Natural killer cell treated with Interleukin-12 subunit alpha and Interleukin-12 subunit beta and Interleukin-15 and Interleukin-18, amount 100 ng/mL, for 72 hours (primary cell): ENCODE data around the gene SFXN1. TPM values are rescaled to one million over a fixed set of nuclear protein-coding genes. Genes with fewer than 3 reads are reported as not detected.

Experiments
- ATAC-seq, 2 donors: fragments of 150-1000 bp; cut with Tn5 transposase in 1 of 2; sonication (Bioruptor Pico), chemical (Tn5 transposase) in 1 of 2; 2 replicates each; pipeline ENCODE4 v1.10.0; 2021
- DNase-seq: peaks from one replicate; pipeline ENCODE4 v3.0.0; 2022; ENCODE audit warnings: low spot score
- H3K27ac Mint-ChIP-seq, 2 donors: 1 replicate in 1 of 2; 2 replicates in 1 of 2; pipeline ENCODE4 v1.8.0; 2022; ENCODE audit warnings: mixed read lengths in 2 of 2, mild to moderate bottlenecking in 1 of 2, moderate library complexity in 1 of 2
- H3K27me3 Mint-ChIP-seq, 2 donors: 1 replicate in 1 of 2; 2 replicates in 1 of 2; pipeline ENCODE4 v1.8.0; 2022; ENCODE audit warnings: mixed read lengths in 2 of 2
- H3K36me3 Mint-ChIP-seq: one replicate; pipeline ENCODE4 v1.8.0; 2022; ENCODE audit warnings: mixed read lengths
- H3K4me1 Mint-ChIP-seq, 2 donors: 1 replicate in 1 of 2; 2 replicates in 1 of 2; pipeline ENCODE4 v1.8.0; 2022; ENCODE audit warnings: low read depth in 2 of 2, mixed read lengths in 2 of 2, mild to moderate bottlenecking in 1 of 2
- H3K4me3 Mint-ChIP-seq: one replicate; pipeline ENCODE4 v1.8.0; 2022; ENCODE audit warnings: mixed read lengths
- H3K9me3 Mint-ChIP-seq: 2 replicates; pipeline ENCODE4 v1.8.0; 2022; ENCODE audit warnings: mixed read lengths
- total RNA-seq, 2 donors: library from RNA; stranded (reverse); gene quantifications; one replicate each; pipeline ENCODE4 v1.2.3, GENCODE V29; 2022

Gene SFXN1
- total RNA-seq, 2 donors from 2014 or later: 185 to 225 TPM

GRCh38 chr5:175470781-175471180 lies 7.6 kb upstream of the SFXN1 start:
- ATAC-seq (no peak), DNase-seq (no peak)
- Mint-ChIP-seq H3K9me3 (no peaks in the 10 kb centered on the region), H3K27me3 (peaks cover 25 to 40% of the 10 kb centered on the region in 2 donors), H3K27ac (no peak overlapping the region), H3K36me3 (no peaks in the 10 kb centered on the region), H3K4me3 (no peak overlapping the region), H3K4me1 (peaks cover 7 to 8% of the 10 kb centered on the region in 2 donors)

DNA sequence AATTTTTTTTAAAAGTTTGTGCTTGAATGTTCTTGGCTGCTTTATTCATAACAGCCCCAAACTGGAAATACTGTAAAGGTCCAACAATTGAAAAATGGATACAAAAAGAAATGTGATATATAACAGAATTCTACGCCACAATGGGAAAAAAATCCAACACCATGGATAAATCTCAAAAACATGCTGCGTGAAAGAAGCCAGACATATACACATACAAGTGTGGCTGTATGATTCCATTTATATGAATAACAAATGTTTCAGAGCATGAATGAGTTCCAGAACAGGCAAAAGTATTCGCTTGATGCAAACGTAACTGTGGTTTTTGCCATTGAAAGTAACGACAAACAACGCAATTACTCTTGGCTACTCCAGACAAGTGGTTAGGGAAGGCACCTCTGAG lies 7.2 kb upstream of the SFXN1 start:
- Mint-ChIP-seq H3K27ac (no peak overlapping the region), H3K36me3 (no peaks in the 10 kb centered on the region), H3K4me1 (peaks cover 7 to 8% of the 10 kb centered on the region in 2 donors), H3K9me3 (no peaks in the 10 kb centered on the region), H3K4me3 (no peak overlapping the region), H3K27me3 (peaks cover 25 to 43% of the 10 kb centered on the region in 2 donors)
- DNase-seq: no peak
- no peak for ATAC-seq

DNA sequence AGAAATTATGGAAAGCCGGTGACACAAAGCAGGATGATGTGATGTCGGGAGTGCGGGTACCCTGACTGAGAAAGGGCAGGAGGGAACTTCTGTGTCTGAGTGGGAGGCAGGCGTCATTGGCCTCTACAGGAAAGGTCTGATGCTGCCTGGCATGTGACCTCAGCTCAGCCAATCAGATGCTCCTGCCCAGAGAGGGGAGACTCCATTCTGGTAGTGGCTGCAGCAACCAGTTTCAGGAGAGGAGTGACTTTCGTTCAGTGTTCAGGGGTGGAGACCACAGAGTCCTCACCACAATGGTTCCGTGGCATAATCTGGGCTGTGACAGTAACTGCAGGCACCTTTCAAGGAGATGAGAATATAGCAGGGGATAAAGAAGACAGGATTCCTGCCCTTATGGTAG lies 6.7 kb upstream of the SFXN1 start:
- Mint-ChIP-seq H3K36me3 (no peaks in the 10 kb centered on the region), H3K27ac (no peak overlapping the region), H3K9me3 (no peaks in the 10 kb centered on the region), H3K27me3 (peaks cover 20 to 43% of the 10 kb centered on the region in 2 donors), H3K4me1 (peaks cover 7 to 8% of the 10 kb centered on the region in 2 donors), H3K4me3 (no peak overlapping the region)
- DNase-seq: no peak
- ATAC-seq: peak; percentile 76 to 78

- peaks cover 7 to 8% of the 10 kb centered on the region in 2 donors for H3K4me1 Mint-ChIP-seq
- no peaks in the 10 kb centered on the region for H3K9me3 Mint-ChIP-seq
- H3K27ac Mint-ChIP-seq: no peak overlapping the region
- H3K27me3 Mint-ChIP-seq: peaks cover 20 to 43% of the 10 kb centered on the region in 2 donors
- H3K4me3 Mint-ChIP-seq: no peak overlapping the region
- H3K36me3 Mint-ChIP-seq: no peaks in the 10 kb centered on the region
- no peak for DNase-seq
- ATAC-seq: no peak
Measured at GRCh38 chr5:175472378-175472777, 6.0 kb upstream of the SFXN1 start.

DNA sequence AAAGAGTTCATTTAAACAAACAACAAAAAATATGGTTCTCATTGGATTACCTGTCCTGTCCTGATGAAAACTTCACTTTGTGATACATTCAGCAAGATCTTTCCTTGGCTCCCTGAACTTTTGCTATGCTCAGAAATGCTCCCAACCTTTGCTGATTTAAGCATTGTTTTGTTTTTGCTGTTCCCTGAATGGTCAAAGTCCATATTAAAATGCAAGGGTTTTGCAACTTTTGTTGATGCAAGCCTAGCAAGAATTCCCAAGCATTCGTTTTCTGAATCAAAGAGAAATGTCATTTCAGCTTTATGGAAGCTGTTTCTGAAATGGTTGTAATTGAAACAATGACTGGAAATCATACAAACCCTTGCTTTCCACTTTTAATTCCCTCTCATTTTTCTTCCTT lies 3.1 kb upstream of the SFXN1 start:
- H3K4me1 Mint-ChIP-seq: peaks cover 21 to 22% of the 10 kb centered on the region in 2 donors
- peaks cover 12 to 30% of the 10 kb centered on the region in 2 donors for H3K27me3 Mint-ChIP-seq
- H3K36me3 Mint-ChIP-seq: peaks cover 5% of the 10 kb centered on the region
- no peak for DNase-seq
- no peak overlapping the region for H3K27ac Mint-ChIP-seq
- H3K4me3 Mint-ChIP-seq: no peak overlapping the region
- H3K9me3 Mint-ChIP-seq: no peaks in the 10 kb centered on the region
- ATAC-seq: no peak

DNA sequence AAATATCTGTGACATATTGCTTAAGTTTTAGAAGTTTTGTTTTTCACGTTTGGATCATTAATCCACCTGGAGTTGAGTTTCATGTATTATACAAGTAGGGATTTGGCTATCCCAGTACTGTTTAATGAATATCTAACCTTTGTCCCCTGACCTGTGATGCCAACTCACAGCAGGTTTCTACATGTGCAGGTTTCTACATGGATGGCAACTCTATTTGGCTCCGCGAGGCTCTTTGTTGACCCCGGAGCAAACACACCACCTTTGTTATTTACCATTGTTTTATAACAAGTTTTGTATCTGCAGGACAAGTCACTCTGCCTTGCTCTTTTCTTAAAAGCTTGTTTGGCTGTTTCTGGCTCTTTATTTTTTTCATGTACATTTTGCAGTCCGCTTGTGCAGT lies 920 bp upstream of the SFXN1 start:
- no peaks in the 10 kb centered on the region for H3K9me3 Mint-ChIP-seq
- peaks cover 17% of the 10 kb centered on the region for H3K36me3 Mint-ChIP-seq
- H3K4me1 Mint-ChIP-seq: peaks cover 30 to 36% of the 10 kb centered on the region in 2 donors
- DNase-seq (no peak), ATAC-seq (no peak)
- H3K4me3 Mint-ChIP-seq: peak overlapping the region; percentile 88
- H3K27me3 Mint-ChIP-seq: peaks cover 4 to 18% of the 10 kb centered on the region in 2 donors
- no peak overlapping the region for H3K27ac Mint-ChIP-seq

- ATAC-seq (no peak), DNase-seq (no peak)
- peak overlapping the region; percentile 62 to 73 for H3K27ac Mint-ChIP-seq
- no peaks in the 10 kb centered on the region for H3K9me3 Mint-ChIP-seq
- H3K27me3 Mint-ChIP-seq: peaks cover 4 to 18% of the 10 kb centered on the region in 2 donors
- peaks cover 35 to 41% of the 10 kb centered on the region in 2 donors for H3K4me1 Mint-ChIP-seq
- H3K36me3 Mint-ChIP-seq: peaks cover 17% of the 10 kb centered on the region
- peak overlapping the region; percentile 88 for H3K4me3 Mint-ChIP-seq
Measured at GRCh38 chr5:175478008-175478383, 364 bp upstream of the SFXN1 start.

DNA sequence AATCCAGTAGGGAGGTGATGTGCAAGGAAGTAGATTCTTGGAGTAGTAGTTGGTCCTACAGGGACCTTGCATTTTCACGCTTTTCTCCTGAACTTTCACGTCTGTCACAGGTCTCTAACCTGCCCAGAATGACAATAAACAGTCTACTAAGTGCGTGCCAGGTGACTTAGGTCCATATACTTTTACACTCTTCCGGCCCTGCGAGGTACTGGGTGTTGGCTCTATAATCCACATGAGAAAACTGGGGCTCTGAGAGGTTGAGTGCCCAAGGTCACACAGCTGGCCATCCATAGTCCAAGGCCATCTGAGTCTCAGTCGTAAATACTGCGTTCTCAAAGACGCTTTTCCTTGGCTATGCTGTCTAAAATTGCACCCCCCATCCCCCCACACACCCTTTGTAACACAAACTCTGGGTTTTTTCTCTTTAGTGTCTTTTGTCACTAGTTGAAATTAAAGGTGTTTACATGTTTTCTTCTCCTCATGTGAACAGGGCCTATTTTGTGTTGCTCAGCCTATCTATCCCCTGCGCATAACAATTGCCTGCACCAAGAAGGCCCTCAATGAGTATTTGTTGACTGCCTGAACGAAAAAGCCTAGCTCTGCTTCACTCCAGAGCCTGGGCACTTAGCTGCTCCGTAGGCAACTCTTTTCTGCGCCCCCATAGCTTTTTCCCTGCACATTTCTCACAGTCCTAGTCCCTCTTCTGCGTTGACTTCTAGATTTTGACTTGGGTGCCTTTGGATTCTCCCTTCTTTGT lies 943 bp downstream of the SFXN1 start:
- Mint-ChIP-seq H3K4me1 (peaks cover 46 to 52% of the 10 kb centered on the region in 2 donors), H3K36me3 (peaks cover 21% of the 10 kb centered on the region), H3K9me3 (no peaks in the 10 kb centered on the region), H3K27ac (peak overlapping the region; percentile 75 to 83), H3K27me3 (peaks cover 4 to 12% of the 10 kb centered on the region in 2 donors), H3K4me3 (peak overlapping the region; percentile 92)
- no peak for ATAC-seq
- DNase-seq: no peak

GRCh38 chr5:175483337-175483736 lies 5.0 kb downstream of the SFXN1 start:
- DNase-seq (no peak), ATAC-seq (peak; percentile 53 to 66)
- no peaks in the 10 kb centered on the region for H3K9me3 Mint-ChIP-seq
- no peaks in the 10 kb centered on the region for H3K27me3 Mint-ChIP-seq
- H3K4me1 Mint-ChIP-seq: peaks cover 70 to 77% of the 10 kb centered on the region in 2 donors
- peak overlapping the region; percentile 56 to 58 for H3K27ac Mint-ChIP-seq
- peaks cover 29% of the 10 kb centered on the region for H3K36me3 Mint-ChIP-seq
- H3K4me3 Mint-ChIP-seq: peak overlapping the region; percentile 73

- H3K36me3 Mint-ChIP-seq: peaks cover 36% of the 10 kb centered on the region
- ATAC-seq: no peak
Measured at GRCh38 chr5:175484322-175484721, 6.0 kb downstream of the SFXN1 start.

DNA sequence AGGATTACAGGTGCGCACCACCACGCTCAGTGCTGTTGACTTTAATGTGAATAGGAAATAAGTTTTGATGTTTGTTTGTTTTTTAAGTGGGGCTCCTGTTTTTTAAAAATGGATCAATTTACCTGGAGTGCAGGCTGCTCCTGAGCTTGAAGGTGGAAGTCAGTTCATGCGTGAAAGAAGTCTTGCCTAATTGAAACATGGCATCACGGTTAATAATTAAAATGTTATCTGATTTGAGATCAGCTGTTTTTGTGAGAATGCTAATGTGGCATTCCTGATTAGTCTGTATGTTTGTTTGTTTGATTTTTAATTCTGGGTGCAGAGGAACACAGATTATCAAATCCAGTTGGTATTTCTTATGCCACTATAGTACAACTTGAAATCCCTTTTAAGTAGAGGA lies 6.5 kb downstream of the SFXN1 start:
- ATAC-seq (no peak), DNase-seq (no peak)
- no peaks in the 10 kb centered on the region for H3K27me3 Mint-ChIP-seq
- peak overlapping the region; percentile 39 for H3K4me3 Mint-ChIP-seq
- peaks cover 31% of the 10 kb centered on the region for H3K36me3 Mint-ChIP-seq
- peaks cover 77 to 86% of the 10 kb centered on the region in 2 donors for H3K4me1 Mint-ChIP-seq
- H3K27ac Mint-ChIP-seq: peak overlapping the region in 1 of 2 donors; percentile 71
- no peaks in the 10 kb centered on the region for H3K9me3 Mint-ChIP-seq

More at GRCh38 chr5:175484322-175484721, 6.0 kb downstream of the SFXN1 start:
- Mint-ChIP-seq H3K27me3 (no peaks in the 10 kb centered on the region), H3K9me3 (no peaks in the 10 kb centered on the region), H3K4me1 (peaks cover 77 to 86% of the 10 kb centered on the region in 2 donors), H3K4me3 (peak overlapping the region; percentile 73), H3K27ac (peak overlapping the region in 1 of 2 donors; percentile 71)
- DNase-seq: no peak

GRCh38 chr5:175485631-175486030 lies 7.3 kb downstream of the SFXN1 start:
- Mint-ChIP-seq H3K4me1 (peaks cover 76 to 85% of the 10 kb centered on the region in 2 donors), H3K27me3 (no peaks in the 10 kb centered on the region), H3K27ac (peak overlapping the region in 1 of 2 donors; percentile 22), H3K9me3 (no peaks in the 10 kb centered on the region), H3K36me3 (peaks cover 27% of the 10 kb centered on the region), H3K4me3 (no peak overlapping the region)
- ATAC-seq (no peak), DNase-seq (no peak)

DNA sequence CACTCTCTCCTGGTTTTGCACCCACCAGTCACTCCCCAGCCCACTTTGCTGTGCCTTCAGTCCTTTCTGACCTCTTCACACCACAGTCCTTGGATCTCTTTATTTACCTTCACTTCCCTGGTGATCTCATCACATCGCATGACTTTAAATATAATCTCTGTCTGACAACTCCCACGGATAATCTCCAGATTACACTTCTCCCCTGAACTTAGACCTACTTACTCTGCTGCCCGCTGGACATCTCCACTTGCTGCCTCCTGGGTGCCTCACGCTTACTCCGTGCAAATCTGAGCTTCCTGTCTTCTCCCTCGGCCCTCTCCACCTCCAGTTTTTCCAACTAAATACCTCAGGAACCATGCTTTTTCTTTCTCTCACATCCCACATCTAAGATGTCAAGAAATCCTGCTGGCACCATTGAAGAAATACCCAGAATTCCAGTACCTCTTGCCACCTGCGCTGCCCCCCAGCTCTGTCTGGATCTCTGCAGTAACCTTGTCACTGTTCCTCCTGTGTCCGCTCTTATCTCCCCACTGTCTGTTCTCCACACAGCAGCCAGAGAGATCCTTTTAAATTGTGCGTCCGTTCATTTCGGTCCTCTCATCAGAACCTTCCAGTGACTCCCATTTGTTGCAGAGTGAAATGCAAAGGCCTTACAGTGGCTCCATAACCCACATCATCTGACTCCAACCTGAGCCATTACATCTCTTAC lies 9.3 kb downstream of the SFXN1 start:
- peak overlapping the region in 1 of 2 donors; percentile 31 for H3K27ac Mint-ChIP-seq
- no peaks in the 10 kb centered on the region for H3K27me3 Mint-ChIP-seq
- peaks cover 65% of the 10 kb centered on the region in 2 donors for H3K4me1 Mint-ChIP-seq
- DNase-seq: no peak
- H3K36me3 Mint-ChIP-seq: peaks cover 25% of the 10 kb centered on the region
- H3K4me3 Mint-ChIP-seq: peak overlapping the region; percentile 5
- no peaks in the 10 kb centered on the region for H3K9me3 Mint-ChIP-seq
- ATAC-seq: no peak
